Ovary (tissue), 3 donors: ENCODE data around the gene ADCK1.

Experiments
- EP300 ChIP-seq: sonication (generic); formaldehyde crosslinking; IDR thresholded peaks from one replicate; pipeline ENCODE4 v1.6.1; 2017; ENCODE audit warnings: antibody characterized with exemption
- POLR2A ChIP-seq: fragments of 450-650 bp; IDR thresholded peaks from one replicate; pipeline ENCODE4 v1.6.1; 2017; ENCODE audit warnings: antibody characterized with exemption, mild to moderate bottlenecking, moderate library complexity
- TF ChIP-seq, protein P1 (sequence below), 3 donors: fragments of 450-650 bp in 2 of 3; fragments of 200-600 bp in 1 of 3; IDR thresholded peaks; one replicate each; pipeline versions ENCODE4 v1.5.1 to v1.8.0; 2016 to 2022; ENCODE audit warnings: antibody characterized with exemption in 3 of 3, mild to moderate bottlenecking in 1 of 3
- donor health status: DM: no; HTN: no; CAD: no.

DNA sequence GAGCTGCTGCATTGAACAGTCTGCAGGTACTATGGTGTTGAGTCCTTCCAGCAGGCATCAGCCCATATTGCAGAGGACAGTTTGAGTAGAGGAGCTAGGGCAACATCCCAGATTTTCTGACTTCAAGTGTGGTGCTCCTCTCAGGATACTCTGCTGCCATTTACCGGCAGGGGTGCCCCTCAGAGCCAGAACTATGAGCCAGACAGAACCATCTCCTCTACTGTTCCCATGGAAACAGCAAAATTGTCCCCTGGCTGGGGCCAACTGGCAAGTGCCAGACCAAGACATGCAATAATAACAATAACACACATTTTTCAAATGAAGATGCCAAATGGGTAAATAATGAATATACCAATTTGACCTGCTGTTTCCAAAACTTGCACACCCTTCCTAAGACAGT, 102.9 kb downstream of the ADCK1 start:
- no peak for TF ChIP-seq EP300
- TF ChIP-seq, protein P1, sequence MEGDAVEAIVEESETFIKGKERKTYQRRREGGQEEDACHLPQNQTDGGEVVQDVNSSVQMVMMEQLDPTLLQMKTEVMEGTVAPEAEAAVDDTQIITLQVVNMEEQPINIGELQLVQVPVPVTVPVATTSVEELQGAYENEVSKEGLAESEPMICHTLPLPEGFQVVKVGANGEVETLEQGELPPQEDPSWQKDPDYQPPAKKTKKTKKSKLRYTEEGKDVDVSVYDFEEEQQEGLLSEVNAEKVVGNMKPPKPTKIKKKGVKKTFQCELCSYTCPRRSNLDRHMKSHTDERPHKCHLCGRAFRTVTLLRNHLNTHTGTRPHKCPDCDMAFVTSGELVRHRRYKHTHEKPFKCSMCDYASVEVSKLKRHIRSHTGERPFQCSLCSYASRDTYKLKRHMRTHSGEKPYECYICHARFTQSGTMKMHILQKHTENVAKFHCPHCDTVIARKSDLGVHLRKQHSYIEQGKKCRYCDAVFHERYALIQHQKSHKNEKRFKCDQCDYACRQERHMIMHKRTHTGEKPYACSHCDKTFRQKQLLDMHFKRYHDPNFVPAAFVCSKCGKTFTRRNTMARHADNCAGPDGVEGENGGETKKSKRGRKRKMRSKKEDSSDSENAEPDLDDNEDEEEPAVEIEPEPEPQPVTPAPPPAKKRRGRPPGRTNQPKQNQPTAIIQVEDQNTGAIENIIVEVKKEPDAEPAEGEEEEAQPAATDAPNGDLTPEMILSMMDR (IDR thresholded peaks at IDR 0.05): no peak
- no peak for TF ChIP-seq POLR2A
